CD4-positive, alpha-beta T cell treated with Interferon gamma for 1 hour (primary cell): ENCODE measurements around the gene ZNF28.
"Not testable (repeated sequence)": the region's sequence is repeated elsewhere in the genome, so short reads cannot be mapped to it uniquely, and the experiment has no call there.

Experiments
- DNase-seq: peaks from one replicate; pipeline ENCODE4 v3.0.0-alpha.2; 2020

ZNF28 gene

DNA sequence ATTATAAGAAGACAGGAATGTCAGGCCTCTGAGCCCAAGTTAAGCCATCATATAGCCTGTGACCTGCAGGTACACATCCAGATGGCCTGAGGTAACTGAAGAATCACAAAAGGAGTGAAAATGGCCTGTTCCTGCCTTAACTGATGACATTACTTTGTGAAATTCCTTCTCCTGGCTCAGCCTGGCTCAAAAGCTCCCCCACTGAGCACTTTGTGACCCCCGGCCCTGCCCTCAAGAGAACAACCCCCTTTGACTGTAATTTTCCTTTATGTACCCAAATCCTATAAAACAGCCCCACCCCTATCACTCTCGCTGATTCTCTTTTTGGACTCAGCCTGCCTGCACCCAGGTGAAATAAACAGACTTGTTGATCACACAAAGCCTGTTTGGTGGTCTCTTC lies 65.0 kb downstream of the ZNF28 start:
- DNase-seq, result not testable (repeated sequence)

DNA sequence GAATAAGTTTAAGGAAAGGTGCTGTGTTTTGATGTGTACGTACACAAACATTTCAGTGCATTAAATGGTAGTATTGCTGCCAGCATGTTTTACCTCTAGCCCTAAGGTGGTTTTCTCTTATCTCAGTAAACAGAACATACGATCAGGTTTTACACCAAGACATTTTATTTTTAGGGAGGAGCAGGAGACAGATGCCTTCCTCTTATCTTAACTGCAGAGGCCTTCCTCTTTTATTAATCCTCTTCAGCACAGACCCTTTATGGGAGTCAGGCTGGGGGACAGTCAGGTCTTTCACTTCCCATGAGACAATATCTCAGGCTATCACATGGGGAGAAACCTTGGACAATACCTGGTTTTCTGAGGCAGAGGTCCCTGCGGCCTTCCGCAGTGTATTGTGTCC lies 71.7 kb downstream of the ZNF28 start:
- DNase-seq, result no peak

DNA sequence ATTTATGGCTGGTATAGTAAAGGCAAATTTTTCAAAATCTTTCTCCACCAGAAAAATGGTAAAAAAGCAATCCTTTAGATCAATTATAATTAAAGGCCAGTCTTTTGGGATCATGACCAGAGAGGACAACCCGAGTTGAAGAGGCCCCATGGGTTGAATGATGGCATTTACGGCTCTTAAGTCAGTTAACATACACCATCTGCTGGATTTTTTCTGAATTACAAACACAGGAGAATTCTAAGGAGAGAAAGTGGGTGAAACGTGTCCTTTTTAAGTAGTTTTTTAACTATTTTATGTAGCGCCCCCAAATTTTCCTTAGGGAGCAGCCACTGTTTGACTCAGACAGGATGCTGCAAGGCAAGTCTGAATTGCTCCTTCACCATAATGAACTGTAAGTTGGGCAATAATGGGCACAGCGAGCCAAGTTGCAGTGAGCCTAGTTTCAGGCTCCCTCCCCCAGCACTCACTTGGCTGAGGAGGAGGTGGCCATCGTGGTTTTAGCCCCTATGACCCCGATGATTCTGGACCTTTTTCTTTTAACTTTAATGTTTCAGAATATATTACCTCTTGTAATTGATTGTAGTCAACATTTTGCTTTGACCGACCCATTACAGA lies 73.0 kb downstream of the ZNF28 start:
- DNase-seq, result no peak
